Calu3 (cell line): ENCODE measurements around the gene MAGI1. TPM values are rescaled to one million over a fixed set of nuclear protein-coding genes. Genes with fewer than 3 reads are reported as not detected.
A peak's percentile ranks its signal among the peaks of the same experiment; 100 is the strongest.

Experiments
- BruUV-seq: library from RNA; stranded (reverse); fragments of 400-500 nt; replicated peaks from 2 replicates; lab custom pipeline; 2021; lab: Mats Ljungman, UMichigan
- CTCF ChIA-PET: fragments of 300-600 bp; sonication (Branson Sonifier 250); formaldehyde crosslinking; loops from one replicate; lab custom pipeline; 2022; ENCODE audit warnings: antibody characterized with exemption; lab: Charles Lee
- DNase-seq: peaks from one replicate; pipeline ENCODE4 v3.0.0; 2022
- H3K27ac Mint-ChIP-seq: one replicate; pipeline ENCODE4 v1.8.0; 2022; ENCODE audit warnings: mixed read lengths; ENCODE audit not compliant: unreplicated experiment
- H3K27me3 Mint-ChIP-seq: one replicate; pipeline ENCODE4 v1.8.0; 2022; ENCODE audit warnings: mixed read lengths; ENCODE audit not compliant: unreplicated experiment
- H3K36me3 Mint-ChIP-seq: one replicate; pipeline ENCODE4 v1.8.0; 2022; ENCODE audit warnings: mild to moderate bottlenecking, moderate library complexity, mixed read lengths; ENCODE audit not compliant: insufficient read depth, unreplicated experiment
- H3K4me1 Mint-ChIP-seq: one replicate; pipeline ENCODE4 v1.8.0; 2022; ENCODE audit warnings: mild to moderate bottlenecking, low read depth, mixed read lengths; ENCODE audit not compliant: unreplicated experiment
- H3K4me3 Mint-ChIP-seq: one replicate; pipeline ENCODE4 v1.8.0; 2022; ENCODE audit warnings: mild to moderate bottlenecking, low read depth, moderate library complexity, mixed read lengths; ENCODE audit not compliant: unreplicated experiment
- H3K9me3 Mint-ChIP-seq: one replicate; pipeline ENCODE4 v1.8.0; 2022; ENCODE audit warnings: low read depth, mixed read lengths; ENCODE audit not compliant: unreplicated experiment
- intact Hi-C: fragments of 100-400 bp; cut with micrococcal nuclease; formaldehyde crosslinking; loops from one replicate; pipeline ENCODE4 v1.10.0; 2022; ENCODE audit not compliant: unreplicated experiment
- total RNA-seq: library from RNA; stranded (reverse); gene quantifications from 2 replicates; pipeline ENCODE4 v1.2.3, GENCODE V29; 2022
- TF ChIP-seq, protein P1 (sequence below): fragments of 200-600 bp; IDR thresholded peaks from one replicate; pipeline ENCODE4 v1.8.0; 2022; ENCODE audit warnings: antibody characterized with exemption; ENCODE audit not compliant: unreplicated experiment

The MAGI1 gene
- total RNA-seq, 1 experiment from 2014 or later: 76.4 TPM

GRCh38 chr3:65368866-65369265 lies 669.9 kb downstream of the MAGI1 start:
- no peaks in the 10 kb centered on the region for H3K9me3 Mint-ChIP-seq
- H3K4me3 Mint-ChIP-seq: no peak overlapping the region
- intact Hi-C loops: no loop called here
- peaks cover 5% of the 10 kb centered on the region for H3K36me3 Mint-ChIP-seq
- no TSS peak for BruUV-seq
- TF ChIP-seq, protein P1, sequence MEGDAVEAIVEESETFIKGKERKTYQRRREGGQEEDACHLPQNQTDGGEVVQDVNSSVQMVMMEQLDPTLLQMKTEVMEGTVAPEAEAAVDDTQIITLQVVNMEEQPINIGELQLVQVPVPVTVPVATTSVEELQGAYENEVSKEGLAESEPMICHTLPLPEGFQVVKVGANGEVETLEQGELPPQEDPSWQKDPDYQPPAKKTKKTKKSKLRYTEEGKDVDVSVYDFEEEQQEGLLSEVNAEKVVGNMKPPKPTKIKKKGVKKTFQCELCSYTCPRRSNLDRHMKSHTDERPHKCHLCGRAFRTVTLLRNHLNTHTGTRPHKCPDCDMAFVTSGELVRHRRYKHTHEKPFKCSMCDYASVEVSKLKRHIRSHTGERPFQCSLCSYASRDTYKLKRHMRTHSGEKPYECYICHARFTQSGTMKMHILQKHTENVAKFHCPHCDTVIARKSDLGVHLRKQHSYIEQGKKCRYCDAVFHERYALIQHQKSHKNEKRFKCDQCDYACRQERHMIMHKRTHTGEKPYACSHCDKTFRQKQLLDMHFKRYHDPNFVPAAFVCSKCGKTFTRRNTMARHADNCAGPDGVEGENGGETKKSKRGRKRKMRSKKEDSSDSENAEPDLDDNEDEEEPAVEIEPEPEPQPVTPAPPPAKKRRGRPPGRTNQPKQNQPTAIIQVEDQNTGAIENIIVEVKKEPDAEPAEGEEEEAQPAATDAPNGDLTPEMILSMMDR: no peak
- CTCF ChIA-PET: no interaction called here
- no peaks in the 10 kb centered on the region for H3K4me1 Mint-ChIP-seq
- DNase-seq: no peak
- no peaks in the 10 kb centered on the region for H3K27me3 Mint-ChIP-seq
- H3K27ac Mint-ChIP-seq: no peak overlapping the region

DNA sequence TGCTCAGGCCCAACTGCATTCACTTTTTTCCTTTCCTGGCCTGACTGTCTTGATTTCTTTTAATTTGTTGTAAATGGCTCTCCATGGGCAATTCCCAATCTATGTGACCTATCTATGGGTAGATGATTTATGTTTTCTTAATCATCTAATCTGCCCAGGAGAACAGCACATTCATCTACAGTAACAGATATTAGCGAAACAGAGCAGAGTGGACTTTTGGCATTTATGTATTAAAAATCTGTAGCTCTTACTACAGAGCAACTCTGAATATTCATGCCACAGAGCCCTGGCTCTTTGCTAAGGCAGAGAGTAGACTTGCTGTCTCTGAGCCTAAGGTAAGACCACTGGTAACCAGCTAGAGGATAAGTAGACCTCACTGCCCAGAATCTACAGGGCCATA lies 676.0 kb downstream of the MAGI1 start:
- CTCF ChIA-PET: no interaction called here
- Mint-ChIP-seq H3K27ac (no peak overlapping the region), H3K36me3 (peaks cover 5% of the 10 kb centered on the region), H3K4me1 (no peaks in the 10 kb centered on the region), H3K27me3 (no peaks in the 10 kb centered on the region), H3K4me3 (no peak overlapping the region), H3K9me3 (no peaks in the 10 kb centered on the region)
- BruUV-seq: no TSS peak
- intact Hi-C loops: no loop called here
- DNase-seq: no peak
- TF ChIP-seq, protein P1: no peak

- Mint-ChIP-seq H3K4me1 (no peaks in the 10 kb centered on the region), H3K27ac (no peak overlapping the region), H3K36me3 (peaks cover 12% of the 10 kb centered on the region)
Measured at GRCh38 chr3:65361448-65361847, 677.3 kb downstream of the MAGI1 start.

DNA sequence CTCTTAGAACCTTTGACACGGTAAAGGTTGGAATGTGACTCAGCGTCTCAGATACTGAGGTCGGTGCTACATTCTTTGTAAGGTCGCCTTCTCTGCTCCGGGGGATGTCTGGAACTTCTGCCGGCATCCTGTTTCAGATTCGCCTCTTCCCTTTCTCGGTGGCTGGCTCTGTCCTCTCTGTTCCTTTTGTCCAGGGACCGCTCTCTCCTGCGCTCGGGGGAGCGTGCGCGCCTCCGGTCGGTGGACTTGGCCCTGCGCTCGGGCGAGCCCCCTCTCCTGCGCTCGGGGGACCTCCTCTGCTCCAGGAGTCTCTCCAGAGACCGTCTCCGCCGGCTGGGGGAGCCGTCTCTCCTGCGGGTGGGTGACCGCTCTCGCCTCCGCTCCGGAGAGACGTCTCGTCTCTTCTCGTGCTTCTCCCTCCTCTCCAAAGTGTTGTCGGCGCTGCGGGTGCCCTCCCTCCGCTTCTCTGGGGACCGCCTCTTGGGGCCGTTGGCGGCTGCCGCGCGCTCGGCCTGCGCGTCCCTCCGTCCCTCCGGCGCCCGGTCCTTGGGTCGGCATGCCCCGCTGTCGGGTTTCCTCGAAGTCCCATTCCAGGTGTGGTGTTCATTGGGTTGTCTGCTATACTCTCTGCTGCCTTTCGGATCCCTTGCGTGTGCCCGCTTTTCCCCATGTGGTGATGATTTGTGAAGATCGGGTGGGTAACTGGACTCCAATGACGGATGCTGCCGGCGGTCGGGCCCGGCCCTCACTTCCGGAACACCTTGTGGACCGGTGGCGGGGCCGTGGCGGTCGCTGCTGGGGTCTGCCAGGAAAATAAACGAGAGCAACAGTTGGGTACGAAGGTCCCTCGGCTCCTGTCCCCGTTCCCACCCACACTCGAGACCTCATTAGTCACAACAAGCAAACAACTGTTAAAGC lies 682.1 kb downstream of the MAGI1 start:
- Mint-ChIP-seq H3K4me3 (no peak overlapping the region), H3K9me3 (no peaks in the 10 kb centered on the region), H3K27me3 (no peaks in the 10 kb centered on the region), H3K36me3 (peaks cover 7% of the 10 kb centered on the region), H3K4me1 (no peaks in the 10 kb centered on the region), H3K27ac (no peak overlapping the region)
- no peak for DNase-seq
- BruUV-seq: TSS peak; percentile 37
- CTCF ChIA-PET: no interaction called here
- TF ChIP-seq, protein P1: no peak
- intact Hi-C loops: no loop called here

More at GRCh38 chr3:65361448-65361847, 677.3 kb downstream of the MAGI1 start:
- CTCF ChIA-PET: no interaction called here
- TF ChIP-seq, protein P1: no peak
- no peak for DNase-seq
- BruUV-seq: no TSS peak
- Mint-ChIP-seq H3K27me3 (no peaks in the 10 kb centered on the region), H3K4me3 (no peak overlapping the region), H3K9me3 (no peaks in the 10 kb centered on the region)
- intact Hi-C loops: no loop called here
